Activated B cell treated with CpG ODN at 0.5 μM for 24 hours (primary cell): ENCODE measurements around the gene FUT8. TPM values are rescaled to one million over a fixed set of nuclear protein-coding genes. Genes with fewer than 3 reads are reported as not detected.

Experiments used
- ATAC-seq: fragments of 200-7000 bp; cut with Tn5 transposase; one replicate; pipeline ENCODE4 v1.10.0; 2021; ENCODE audit warnings: low read depth, mild to moderate bottlenecking, moderate library complexity
- CTCF ChIA-PET: fragments of 350-600 bp; sonication (Branson Sonifier 250); formaldehyde crosslinking; loops from one replicate; lab custom pipeline; 2021; ENCODE audit warnings: antibody characterized with exemption; lab: Charles Lee
- POLR2A ChIA-PET: fragments of 350-600 bp; sonication (Branson Sonifier 250); formaldehyde crosslinking; loops from one replicate; lab custom pipeline; 2021; ENCODE audit warnings: antibody characterized with exemption; lab: Charles Lee
- DNase-seq: peaks from one replicate; pipeline ENCODE4 v3.0.0; 2022
- H3K27ac Mint-ChIP-seq: one replicate; pipeline ENCODE4 v1.8.0; 2020; ENCODE audit warnings: mixed read lengths
- H3K27me3 Mint-ChIP-seq: one replicate; pipeline ENCODE4 v1.8.0; 2021; ENCODE audit warnings: mixed read lengths
- H3K36me3 Mint-ChIP-seq: one replicate; pipeline ENCODE4 v1.8.0; 2021; ENCODE audit warnings: low read depth, mixed read lengths
- H3K4me1 Mint-ChIP-seq: one replicate; pipeline ENCODE4 v1.8.0; 2021; ENCODE audit warnings: mixed read lengths
- H3K4me3 Mint-ChIP-seq: one replicate; pipeline ENCODE4 v1.8.0; 2020; ENCODE audit warnings: mild to moderate bottlenecking, mixed read lengths
- H3K9me3 Mint-ChIP-seq: one replicate; pipeline ENCODE4 v1.8.0; 2020; ENCODE audit warnings: mixed read lengths
- CTCF ChIP-seq: fragments of 200-600 bp; IDR thresholded peaks from one replicate; pipeline ENCODE4 v1.8.0; 2022; ENCODE audit warnings: antibody characterized with exemption, mild to moderate bottlenecking
- intact Hi-C: fragments of 100-400 bp; cut with micrococcal nuclease; formaldehyde crosslinking; loops from one replicate; pipeline ENCODE4 v1.15.1; 2024
- total RNA-seq: library from RNA; stranded (reverse); gene quantifications from 2 replicates; pipeline ENCODE4 v1.2.3, GENCODE V29; 2022

FUT8 gene
- total RNA-seq, 1 donor from 2014 or later: 123 TPM

GRCh38 chr14:65696801-65697200 lies 284.3 kb downstream of the FUT8 start:
- peaks cover 15% of the 10 kb centered on the region for H3K36me3 Mint-ChIP-seq
- no peaks in the 10 kb centered on the region for H3K27me3 Mint-ChIP-seq
- CTCF ChIA-PET: no interaction called here
- H3K4me3 Mint-ChIP-seq: no peak overlapping the region
- intact Hi-C loops: no loop called here
- no peak overlapping the region for H3K27ac Mint-ChIP-seq
- ATAC-seq (no peak), DNase-seq (no peak)
- POLR2A ChIA-PET: no interaction called here
- H3K4me1 Mint-ChIP-seq: no peaks in the 10 kb centered on the region
- H3K9me3 Mint-ChIP-seq: no peaks in the 10 kb centered on the region
- TF ChIP-seq CTCF: no peak

DNA sequence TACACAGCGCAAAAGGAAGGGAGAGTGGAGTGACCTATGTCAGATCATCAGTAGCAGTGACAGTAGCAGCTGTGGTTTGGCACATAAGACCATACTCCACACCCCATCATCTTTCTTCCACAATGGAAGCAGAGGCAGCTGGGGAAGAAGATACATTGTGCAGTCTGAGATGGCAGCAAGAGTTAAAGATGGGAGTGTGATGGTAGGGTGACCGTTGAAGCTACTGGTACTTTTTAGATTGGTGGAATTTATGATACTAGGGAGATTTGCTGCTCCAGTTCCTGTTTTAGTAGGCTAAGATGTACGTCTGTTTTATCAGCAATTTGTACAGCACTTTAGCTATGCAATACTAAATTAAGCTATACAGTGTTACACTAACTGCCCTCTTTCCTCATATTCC lies 291.0 kb downstream of the FUT8 start:
- intact Hi-C loops: no loop called here
- Mint-ChIP-seq H3K27ac (no peak overlapping the region), H3K9me3 (peaks cover 3% of the 10 kb centered on the region), H3K4me3 (no peak overlapping the region), H3K4me1 (no peaks in the 10 kb centered on the region), H3K36me3 (peaks cover 33% of the 10 kb centered on the region), H3K27me3 (no peaks in the 10 kb centered on the region)
- POLR2A ChIA-PET: interaction anchor here (0.5 to 1.1 kb wide), 2 partner anchors 279 to 292 kb away, joined by 3 to 4 read pairs; no protein-coding TSS in a partner anchor
- no peak for TF ChIP-seq CTCF
- CTCF ChIA-PET: no interaction called here
- ATAC-seq (no peak), DNase-seq (no peak)

GRCh38 chr14:65703996-65704395 lies 291.5 kb downstream of the FUT8 start:
- ChIA-PET POLR2A (interaction anchor here (1.1 kb wide), 1 partner anchor 292 kb away, joined by 3 read pairs; no protein-coding TSS in a partner anchor), CTCF (no interaction called here)
- H3K27me3 Mint-ChIP-seq: no peaks in the 10 kb centered on the region
- intact Hi-C loops: no loop called here
- H3K4me1 Mint-ChIP-seq: no peaks in the 10 kb centered on the region
- DNase-seq: no peak
- no peak overlapping the region for H3K27ac Mint-ChIP-seq
- no peak for TF ChIP-seq CTCF
- H3K9me3 Mint-ChIP-seq: peaks cover 3% of the 10 kb centered on the region
- H3K4me3 Mint-ChIP-seq: no peak overlapping the region
- ATAC-seq: no peak
- H3K36me3 Mint-ChIP-seq: peaks cover 35% of the 10 kb centered on the region

- no peaks in the 10 kb centered on the region for H3K27me3 Mint-ChIP-seq
- no peak for TF ChIP-seq CTCF
- POLR2A ChIA-PET: interaction anchor here (1.0 to 1.1 kb wide), 2 partner anchors 293 to 602 kb away, joined by 3 to 4 read pairs; partner anchors contain the start of gene MAX
- peaks cover 32% of the 10 kb centered on the region for H3K36me3 Mint-ChIP-seq
- peak overlapping the region; percentile 9 for H3K27ac Mint-ChIP-seq
- DNase-seq: no peak
- intact Hi-C loops: no loop called here
- peaks cover 3% of the 10 kb centered on the region for H3K9me3 Mint-ChIP-seq
- H3K4me1 Mint-ChIP-seq: no peaks in the 10 kb centered on the region
- ATAC-seq: no peak
- no peak overlapping the region for H3K4me3 Mint-ChIP-seq
- CTCF ChIA-PET: no interaction called here
Observed at GRCh38 chr14:65704437-65704836, 291.9 kb downstream of the FUT8 start.

DNA sequence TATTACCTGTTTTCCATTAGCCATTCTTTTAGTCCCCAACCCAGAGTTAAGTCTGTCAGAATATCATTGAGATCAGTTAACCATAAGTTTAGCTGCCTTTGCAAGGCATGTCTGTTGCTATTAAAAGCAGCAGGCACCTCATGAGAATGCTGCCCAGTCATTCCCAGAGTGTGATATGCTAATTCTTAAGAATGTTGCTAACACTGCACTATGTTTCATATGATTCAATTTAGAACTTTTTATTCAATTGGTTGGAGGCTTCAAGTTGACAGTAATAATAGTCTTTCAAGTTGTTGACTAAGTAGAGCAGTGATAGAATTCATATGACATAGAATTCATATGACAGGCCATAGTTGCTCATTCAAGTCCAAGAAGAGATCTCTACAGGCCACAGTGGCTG lies 292.3 kb downstream of the FUT8 start:
- Mint-ChIP-seq H3K4me3 (no peak overlapping the region), H3K4me1 (no peaks in the 10 kb centered on the region)

More for the DNA sequence above, 292.3 kb downstream of the FUT8 start:
- no peak for TF ChIP-seq CTCF
- peak overlapping the region; percentile 27 for H3K27ac Mint-ChIP-seq
- peak; percentile 61 for ATAC-seq
- peaks cover 31% of the 10 kb centered on the region for H3K36me3 Mint-ChIP-seq
- CTCF ChIA-PET: no interaction called here
- no peaks in the 10 kb centered on the region for H3K27me3 Mint-ChIP-seq
- intact Hi-C loops: loop anchor here (5.0 kb wide), 1 partner anchor 33 kb away; no protein-coding TSS in a partner anchor
- DNase-seq: no peak
- POLR2A ChIA-PET: interaction anchor here (1.0 to 1.1 kb wide), 2 partner anchors 293 to 602 kb away, joined by 3 to 4 read pairs; partner anchors contain the start of gene MAX
- peaks cover 3% of the 10 kb centered on the region for H3K9me3 Mint-ChIP-seq
